Sciatic nerve (tissue), 2 donors: ENCODE data around the gene LAX1. TPM values are rescaled to one million over a fixed set of nuclear protein-coding genes. Genes with fewer than 3 reads are reported as not detected.
"Not testable (repeated sequence)": the region's sequence is repeated elsewhere in the genome, so short reads cannot be mapped to it uniquely, and the experiment has no call there.

Experiments
- ATAC-seq: fragments of 200-7000 bp; cut with Tn5 transposase; one replicate; pipeline ENCODE4 v1.9.1; 2020; ENCODE audit warnings: mild to moderate bottlenecking, moderate library complexity
- DNase-seq: peaks from one replicate; pipeline ENCODE4 v3.0.0-alpha.2; 2020; ENCODE audit warnings: low spot score
- intact Hi-C: fragments of 100-400 bp; cut with DNase I; formaldehyde crosslinking; loops from one replicate; pipeline ENCODE4 v1.14.2; 2022
- total RNA-seq: library from RNA; stranded (reverse); fragmentation: NEBNext Ultra II Directional; extraction: Animal tissue kit (Norgen Biotek cat#: 25700); gene quantifications from one replicate; pipeline ENCODE4 v1.2.1, GENCODE V29; 2021
- donor health status: DM: no; HTN: no; CAD: no.
- donor health status: DM: no; HTN: no; CAD: no.

LAX1 gene
- total RNA-seq, 1 donor from 2014 or later = 1.6 TPM

- intact Hi-C loops = loop anchor here (10.0 kb wide), 1 partner anchor 1489 kb away; no protein-coding TSS in a partner anchor
- no peak for DNase-seq
- no peak for ATAC-seq
These were observed 1.5 kb upstream of the LAX1 start for GRCh38 chr1:203763505-203763904.

DNA sequence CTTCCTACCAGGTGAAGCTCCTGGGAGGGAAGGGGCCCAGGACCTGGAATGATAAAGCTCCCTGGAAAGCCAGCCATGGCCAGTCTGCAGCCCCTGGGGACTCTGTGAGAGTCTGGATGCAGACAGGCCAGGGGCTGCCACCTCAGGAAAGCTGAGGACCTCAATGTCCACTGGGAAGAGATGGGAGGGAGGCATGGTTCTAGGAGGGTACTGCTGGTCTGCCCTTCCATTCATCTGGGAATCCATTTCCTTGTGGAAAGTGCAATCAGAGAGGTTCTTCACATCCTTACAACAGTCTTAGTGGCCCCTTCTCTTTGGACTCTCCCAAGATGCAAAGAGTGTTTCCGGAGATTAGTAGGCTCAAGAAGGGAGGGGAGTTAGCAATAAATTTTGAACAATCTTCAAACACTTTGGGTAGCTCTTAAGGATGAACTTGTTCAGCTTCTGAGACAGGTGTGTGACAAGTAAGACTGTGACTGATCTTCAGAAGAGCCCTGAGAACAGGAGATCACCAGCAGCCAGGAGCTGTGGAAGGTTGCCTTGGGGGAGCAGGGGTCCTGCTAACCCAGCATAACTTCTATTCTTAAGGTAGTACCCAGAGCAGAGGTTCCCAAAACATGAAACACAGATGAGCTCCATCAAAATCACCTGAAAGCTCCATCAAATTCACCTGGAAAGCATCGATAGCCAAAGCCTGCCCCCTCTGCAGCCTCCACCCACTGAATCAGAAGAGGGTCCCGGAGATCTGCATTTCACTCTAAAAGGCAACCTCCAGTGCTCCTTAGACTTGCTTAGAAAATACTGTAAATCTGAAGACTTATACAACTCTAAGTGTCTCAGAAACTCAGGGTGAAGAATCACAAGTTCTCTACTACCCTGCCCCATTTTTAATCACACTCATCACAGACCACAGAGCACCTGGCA lies 616 bp upstream of the LAX1 start:
- DNase-seq (no peak), ATAC-seq (no peak)
- intact Hi-C loops = loop anchor here (10.0 kb wide), 1 partner anchor 1490 kb away; no protein-coding TSS in a partner anchor

- DNase-seq = no peak
- intact Hi-C loops = loop anchor here (10.0 kb wide), 1 partner anchor 1493 kb away; no protein-coding TSS in a partner anchor
- ATAC-seq = no peak
These were observed 3.3 kb downstream of the LAX1 start for GRCh38 chr1:203768256-203768655.

- intact Hi-C loops = loop anchor here (10.0 kb wide), 1 partner anchor 1495 kb away; no protein-coding TSS in a partner anchor
- ATAC-seq = peak; percentile 87
- no peak for DNase-seq
These were observed 4.7 kb downstream of the LAX1 start for GRCh38 chr1:203769505-203770343.

GRCh38 chr1:203771901-203772301 lies 6.9 kb downstream of the LAX1 start:
- DNase-seq = no peak

DNA sequence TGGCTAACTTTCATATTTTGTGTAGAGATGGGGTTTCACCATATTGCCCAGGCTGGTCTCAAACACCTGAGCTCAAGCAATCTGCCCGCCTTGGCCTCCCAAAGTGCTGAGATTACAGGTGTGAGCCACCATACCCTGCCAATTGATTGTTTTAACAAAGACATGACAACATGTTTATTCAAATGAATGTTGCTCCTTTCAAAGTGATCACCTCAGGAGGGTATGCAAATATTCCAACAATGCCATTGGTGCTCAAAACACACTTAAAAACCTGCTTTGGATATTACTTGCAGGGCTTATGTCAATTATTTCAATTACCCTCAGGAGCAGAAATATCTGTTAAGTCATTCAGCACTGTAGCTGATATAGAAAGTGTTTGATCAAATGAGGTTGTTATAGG lies 7.9 kb downstream of the LAX1 start:
- intact Hi-C loops = no loop called here
- ATAC-seq (no peak), DNase-seq (no peak)

More at GRCh38 chr1:203771901-203772301, 6.9 kb downstream of the LAX1 start:
- ATAC-seq = no peak
- intact Hi-C loops = no loop called here

DNA sequence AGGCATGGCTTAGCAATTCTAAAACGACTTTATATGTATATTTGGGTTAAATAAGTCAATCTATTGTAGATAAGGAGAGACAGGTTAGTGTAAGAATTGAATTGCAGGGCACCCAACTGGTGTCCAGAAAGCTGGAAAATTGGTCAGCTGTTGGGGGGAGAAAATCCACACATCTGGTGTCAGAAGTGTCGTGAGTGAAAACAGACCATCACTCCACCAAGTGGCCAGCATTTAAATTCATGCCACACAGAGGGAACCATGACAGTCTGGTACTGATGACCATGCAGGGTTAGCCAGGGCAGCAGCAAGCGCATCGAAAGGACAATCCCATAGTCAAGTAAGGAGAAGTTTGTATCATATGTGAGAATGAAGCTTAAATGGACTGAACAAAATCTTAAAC lies 11.7 kb downstream of the LAX1 start:
- no peak for DNase-seq
- peak; percentile 55 for ATAC-seq
- intact Hi-C loops = no loop called here

GRCh38 chr1:203777596-203777995 lies 12.6 kb downstream of the LAX1 start:
- DNase-seq = no peak
- intact Hi-C loops = no loop called here

GRCh38 chr1:203778146-203778545 lies 13.2 kb downstream of the LAX1 start:
- ATAC-seq (no peak), DNase-seq (no peak)
- intact Hi-C loops = no loop called here

More at GRCh38 chr1:203777596-203777995, 12.6 kb downstream of the LAX1 start:
- ATAC-seq = no peak

DNA sequence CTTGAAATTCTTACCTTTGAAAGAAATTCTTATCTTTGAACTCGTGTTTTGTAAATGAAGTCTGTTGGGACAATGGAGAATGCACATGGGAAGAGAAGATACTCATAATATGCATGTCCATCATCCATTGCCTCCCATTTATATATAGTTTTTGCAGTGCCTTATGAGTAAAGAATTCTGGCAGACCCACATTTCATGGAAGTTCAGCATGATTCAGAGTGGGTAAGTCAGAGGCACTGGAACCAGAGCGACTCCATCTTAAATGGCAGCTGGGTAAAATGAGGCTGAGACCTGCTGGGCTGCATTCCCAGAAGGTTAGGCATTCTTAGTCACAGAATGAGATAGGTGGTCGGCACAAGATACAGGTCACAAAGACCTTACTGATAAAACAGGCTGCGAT lies 13.8 kb downstream of the LAX1 start:
- DNase-seq (no peak), ATAC-seq (no peak)
- intact Hi-C loops = no loop called here

- ATAC-seq (no peak), DNase-seq (no peak)
- intact Hi-C loops = no loop called here
These were observed 17.0 kb downstream of the LAX1 start for GRCh38 chr1:203781962-203782361.

DNA sequence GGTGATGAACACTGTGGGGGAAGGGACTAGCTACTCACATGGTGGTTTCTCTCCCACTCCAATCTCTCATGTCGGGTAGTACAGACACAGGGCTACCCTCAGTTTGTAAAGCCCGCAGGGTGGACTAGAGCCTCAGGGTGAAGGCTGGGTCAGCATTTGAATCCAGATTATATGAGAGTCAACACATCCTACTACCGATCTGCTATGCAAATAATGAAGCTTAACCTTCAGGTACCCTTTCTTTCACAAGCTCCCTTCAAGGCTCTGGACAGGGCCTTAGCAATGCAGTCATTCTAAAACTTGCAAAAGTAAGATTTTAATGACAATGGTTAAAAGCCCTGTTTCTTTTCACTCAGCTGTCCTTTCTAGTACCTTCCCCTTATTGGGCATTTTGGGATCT lies 25.0 kb downstream of the LAX1 start:
- ATAC-seq (no peak), DNase-seq (no peak)
- intact Hi-C loops = no loop called here

DNA sequence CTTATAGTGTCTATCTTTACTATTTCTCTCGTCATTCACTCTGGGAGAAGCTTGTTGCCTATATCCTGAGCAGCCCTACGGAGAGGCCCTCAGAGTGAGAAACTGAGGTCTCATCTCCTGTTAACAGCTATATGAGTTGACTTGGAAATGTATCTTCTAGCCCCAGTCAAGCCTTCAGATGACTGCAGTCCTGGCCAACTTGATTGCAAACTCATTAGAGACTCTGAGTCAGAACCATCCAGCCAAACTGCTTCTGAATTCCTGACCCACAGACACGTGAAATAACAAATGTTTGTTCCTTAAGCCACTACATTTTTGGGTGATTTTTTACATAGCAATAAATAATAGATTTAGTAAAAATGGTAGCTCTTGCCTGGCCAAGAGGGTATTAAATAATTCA lies 26.5 kb downstream of the LAX1 start:
- DNase-seq (no peak), ATAC-seq (no peak)
- intact Hi-C loops = no loop called here

DNA sequence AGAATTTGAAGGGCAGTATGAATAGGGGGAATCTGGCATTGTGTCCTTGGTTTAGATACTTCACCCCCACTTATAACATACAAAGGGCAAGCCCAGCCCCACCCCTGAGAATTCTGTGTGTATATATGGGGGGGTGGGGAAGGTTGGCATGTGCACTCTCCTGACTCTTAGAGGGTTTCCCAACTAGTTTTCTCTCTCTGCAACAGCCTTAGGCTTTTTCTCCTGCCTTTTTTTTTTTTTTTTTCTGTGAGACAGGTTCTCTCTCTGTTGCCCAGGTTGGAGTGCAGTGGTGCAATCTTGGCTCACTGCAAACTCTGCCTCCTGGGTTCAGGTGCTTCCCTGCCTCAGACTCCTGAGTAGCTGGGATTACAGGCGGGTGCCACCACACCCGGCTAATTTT lies 27.5 kb downstream of the LAX1 start:
- no peak for ATAC-seq
- DNase-seq = no peak
- intact Hi-C loops = no loop called here

DNA sequence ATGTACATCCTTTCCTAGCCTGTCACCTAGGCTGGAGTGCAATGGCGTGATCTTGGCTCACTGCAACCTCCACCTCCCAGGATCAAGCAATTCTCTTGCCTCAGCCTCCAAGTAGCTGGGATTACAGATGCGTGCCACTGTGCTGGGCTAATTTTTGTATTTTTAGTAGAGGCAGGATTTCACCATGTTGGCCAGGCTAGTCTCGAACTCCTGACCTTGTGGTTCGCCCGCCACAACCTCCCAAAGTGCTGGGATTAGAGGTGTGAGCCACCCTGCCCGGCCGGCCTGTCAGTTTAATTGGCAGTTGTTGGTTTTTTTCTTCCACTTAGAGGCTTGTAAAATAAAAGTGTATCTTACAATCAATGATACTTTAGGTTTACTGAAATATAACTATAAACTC lies 28.6 kb downstream of the LAX1 start:
- ATAC-seq, DNase-seq, intact Hi-C loops: not testable (repeated sequence)

GRCh38 chr1:203794764-203795440 lies 29.9 kb downstream of the LAX1 start:
- ATAC-seq (no peak), DNase-seq (no peak)
- intact Hi-C loops = no loop called here

DNA sequence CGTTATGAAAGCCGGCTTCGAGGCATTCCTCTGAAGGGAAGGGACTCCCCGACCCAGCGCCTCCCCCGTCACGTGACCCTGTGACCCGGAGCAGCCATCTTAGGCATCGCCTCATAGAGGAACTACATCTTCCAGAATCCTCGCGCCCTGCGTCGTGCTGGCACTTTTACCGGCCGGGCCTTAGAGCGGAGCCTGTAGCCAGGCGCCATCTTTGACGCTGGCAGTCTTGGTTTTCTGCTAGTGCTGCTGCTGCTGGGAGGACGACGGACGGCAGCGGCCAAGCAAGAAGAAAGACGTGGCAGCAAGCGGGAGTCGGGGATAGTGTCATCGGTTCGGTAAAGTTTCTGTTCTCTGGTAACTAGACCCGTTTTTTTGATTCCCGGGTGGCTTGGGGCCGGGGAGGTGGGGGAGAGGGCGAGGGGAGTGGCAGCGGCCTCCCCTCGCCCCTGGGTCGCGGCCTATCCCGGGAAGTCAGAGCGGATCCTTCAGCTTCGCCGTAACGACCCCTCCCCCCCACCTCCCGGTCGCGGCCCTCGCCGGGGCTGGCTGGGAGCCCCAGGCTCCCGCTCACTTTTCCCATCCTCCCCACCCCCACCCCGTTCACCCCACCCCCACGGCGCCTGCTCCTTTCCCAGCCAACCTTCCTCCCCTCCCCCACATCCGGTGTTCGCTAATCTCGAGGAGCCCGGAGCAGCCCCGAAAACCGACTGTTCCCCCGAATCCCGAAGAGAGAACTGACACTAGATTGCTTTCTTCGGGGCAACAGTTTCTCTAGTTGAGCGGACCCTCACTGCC lies 30.7 kb downstream of the LAX1 start, which contains the start of the genes ZBED6 and ZC3H11A:
Gene ZBED6 (plus strand): TSS at position 183 of the 795 bp plus-strand sequence. CDS start 1,900 bp downstream, outside the sequence.
Gene ZC3H11A (plus strand): TSS at position 183 of the 795 bp plus-strand sequence. CDS start 21,448 bp downstream, outside the sequence.
- peak; percentile 99 for ATAC-seq
- peak; percentile 100 for DNase-seq
- intact Hi-C loops = no loop called here

DNA sequence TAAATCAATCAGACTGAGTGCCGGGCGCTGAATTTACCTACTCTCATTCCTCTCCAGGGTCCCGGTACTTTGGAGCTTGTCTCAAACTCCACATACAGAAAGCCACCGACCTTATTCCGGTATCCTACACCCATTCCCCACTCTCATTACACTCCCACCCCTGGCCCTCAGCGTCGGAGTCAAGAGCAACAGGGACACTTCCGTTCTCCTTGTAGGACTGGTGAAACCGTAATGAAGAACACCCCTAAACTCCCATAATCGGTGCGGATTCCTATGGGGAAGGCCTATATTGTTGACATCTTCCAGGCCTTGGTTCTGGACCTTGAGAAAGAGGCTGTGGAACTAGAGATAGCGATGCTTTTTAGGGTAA lies 31.2 kb downstream of the LAX1 start:
- intact Hi-C loops = no loop called here

More for the DNA sequence above, 31.2 kb downstream of the LAX1 start:
- ATAC-seq = peak; percentile 33
- DNase-seq = no peak
